AG08396 (cell line): Measurements from ENCODE around the gene ZNF254.
"Not testable (repeated sequence)": the region's sequence is repeated elsewhere in the genome, so short reads cannot be mapped to it uniquely, and the experiment has no call there.

Source experiments
- DNase-seq: peaks from one replicate; pipeline ENCODE4 v3.0.0; 2012; ENCODE audit warnings: low spot score, mixed read lengths

ZNF254 gene

GRCh38 chr19:24072720-24073119 is 14.3 kb upstream of the ZNF254 start:
- DNase-seq, result no peak

GRCh38 chr19:24073807-24074206 is 13.2 kb upstream of the ZNF254 start:
- no peak for DNase-seq

- DNase-seq, result no peak
Measured at GRCh38 chr19:24074720-24075454, 12.1 kb upstream of the ZNF254 start.

GRCh38 chr19:24075530-24075929 is 11.5 kb upstream of the ZNF254 start:
- DNase-seq, result not testable (repeated sequence)

DNA sequence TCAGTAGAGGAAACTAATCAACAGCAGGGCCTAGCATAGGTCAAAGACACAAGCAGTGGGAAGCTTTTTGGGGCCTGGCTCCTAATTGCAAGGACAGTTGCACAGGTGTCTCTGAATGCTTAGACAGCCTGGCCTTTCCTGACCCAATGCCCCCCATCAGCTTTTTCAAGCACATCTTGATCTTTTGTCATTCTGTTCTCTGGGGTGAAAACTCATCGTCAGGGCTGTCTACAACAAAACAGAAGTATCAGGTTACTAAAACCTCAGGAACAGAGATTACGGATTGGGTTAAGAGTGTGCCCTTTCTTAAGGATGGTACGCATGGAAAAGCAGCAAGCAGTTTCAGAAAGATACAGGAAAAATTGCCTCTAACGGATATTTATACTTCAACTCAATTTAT is 8.3 kb upstream of the ZNF254 start:
- DNase-seq, result no peak

- DNase-seq, result no peak
Measured at GRCh38 chr19:24081056-24081455, 5.9 kb upstream of the ZNF254 start.

DNA sequence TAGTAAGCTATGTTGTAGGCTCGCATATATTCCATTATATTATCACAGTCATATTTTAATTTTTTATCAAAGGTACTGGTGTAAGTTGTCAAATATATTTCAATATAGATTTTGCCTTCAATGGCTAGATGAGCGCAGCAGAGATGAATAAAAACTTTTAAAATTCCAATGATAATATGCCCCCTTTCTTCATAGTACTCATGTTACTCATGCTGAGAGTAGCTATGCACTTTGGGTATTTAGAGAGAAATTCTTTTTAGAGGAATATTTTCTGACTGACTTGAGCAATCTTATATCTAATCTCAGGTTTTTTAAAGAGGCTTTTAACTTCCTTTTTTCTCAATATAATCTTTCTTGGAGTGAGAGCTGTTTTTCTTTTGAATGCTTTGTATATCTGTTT is 11.4 kb downstream of the ZNF254 start:
- DNase-seq, result no peak

DNA sequence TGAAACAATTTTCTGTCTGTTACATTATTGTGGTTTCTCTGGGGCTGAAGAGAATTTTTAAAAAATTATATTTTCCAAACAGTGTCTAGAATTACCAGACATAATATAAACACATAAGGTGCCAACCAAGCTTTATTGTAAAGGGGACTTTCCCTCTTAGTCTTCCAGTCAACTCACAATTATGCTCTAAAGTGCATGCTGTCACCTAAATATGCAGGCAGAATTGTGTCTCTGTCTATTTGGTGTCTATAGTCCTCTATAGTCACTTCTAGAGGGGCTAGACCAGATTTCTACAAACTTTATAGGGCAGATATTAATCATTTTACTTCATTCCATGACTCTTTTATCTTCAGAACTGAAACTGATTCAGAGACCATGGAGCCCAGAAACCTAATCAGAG is 12.8 kb downstream of the ZNF254 start:
- DNase-seq, result no peak

GRCh38 chr19:24100597-24100996 is 13.6 kb downstream of the ZNF254 start:
- not testable (repeated sequence) for DNase-seq

GRCh38 chr19:24101459-24102115 is 14.6 kb downstream of the ZNF254 start:
- no peak for DNase-seq

- no peak for DNase-seq
Measured at GRCh38 chr19:24127601-24128000, 40.6 kb downstream of the ZNF254 start.

DNA sequence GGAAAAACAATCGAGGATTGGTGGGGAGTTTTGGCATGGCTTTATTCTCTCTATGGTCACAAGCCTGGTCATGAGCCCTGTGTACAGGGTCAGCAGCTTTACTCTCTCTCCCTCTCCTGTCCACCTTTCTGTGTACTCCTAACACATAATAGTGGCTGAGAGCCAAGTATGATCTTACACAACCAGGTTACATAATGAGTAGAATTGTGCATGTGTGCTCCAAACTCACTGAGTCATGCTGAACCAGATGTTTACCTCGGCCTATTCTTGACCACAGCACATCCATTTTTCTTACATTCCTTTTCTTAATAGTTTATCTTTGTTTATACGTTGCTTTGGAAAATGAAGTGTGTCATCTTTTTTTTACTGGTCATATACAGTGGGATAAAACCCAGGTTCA is 53.1 kb downstream of the ZNF254 start:
- peak; percentile 7 for DNase-seq

DNA sequence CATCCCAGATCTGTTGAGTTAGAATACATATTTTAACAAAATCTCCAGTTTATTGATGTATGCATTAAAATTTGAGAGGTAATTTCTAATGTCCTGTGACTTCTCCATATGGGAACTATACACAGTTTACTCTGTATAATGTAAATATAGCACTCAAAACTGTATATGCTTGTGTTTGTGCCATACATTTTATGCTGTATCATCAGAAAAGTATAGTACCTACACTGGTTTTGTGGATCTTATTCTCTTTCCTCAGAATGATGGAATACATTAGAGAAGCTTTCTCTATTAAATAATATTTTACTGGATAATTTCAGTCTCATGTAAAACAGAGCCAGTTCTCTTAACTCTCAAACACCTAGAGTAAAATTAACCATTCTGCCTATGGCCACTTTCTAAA is 53.6 kb downstream of the ZNF254 start:
- no peak for DNase-seq

GRCh38 chr19:24141612-24142011 is 54.6 kb downstream of the ZNF254 start:
- DNase-seq, result no peak

GRCh38 chr19:24142771-24143170 is 55.8 kb downstream of the ZNF254 start:
- no peak for DNase-seq

- no peak for DNase-seq
Measured at GRCh38 chr19:24159707-24160106, 72.7 kb downstream of the ZNF254 start.

- peak; percentile 8 for DNase-seq
Measured at GRCh38 chr19:24166055-24166454, 79.1 kb downstream of the ZNF254 start.

DNA sequence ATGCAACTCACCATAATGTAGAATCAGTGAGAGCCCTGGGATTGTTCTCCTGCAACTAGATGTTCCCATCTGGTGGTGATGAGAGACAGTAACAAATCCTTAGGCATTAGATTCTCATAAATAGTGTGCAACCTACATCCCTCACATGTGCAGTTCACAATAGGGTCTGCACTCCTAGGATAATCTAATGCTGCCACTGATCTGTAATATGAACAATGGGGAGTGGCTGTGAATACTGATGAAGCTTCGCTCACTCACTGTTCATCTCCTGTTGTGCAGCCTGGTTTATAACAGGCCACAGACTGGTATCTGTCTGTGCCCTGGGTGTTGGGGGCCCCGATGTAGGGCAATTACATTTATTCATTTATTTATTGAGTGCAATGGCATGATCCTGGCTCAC is 86.9 kb downstream of the ZNF254 start:
- DNase-seq, result no peak

GRCh38 chr19:24177686-24178085 is 90.7 kb downstream of the ZNF254 start:
- DNase-seq, result no peak

DNA sequence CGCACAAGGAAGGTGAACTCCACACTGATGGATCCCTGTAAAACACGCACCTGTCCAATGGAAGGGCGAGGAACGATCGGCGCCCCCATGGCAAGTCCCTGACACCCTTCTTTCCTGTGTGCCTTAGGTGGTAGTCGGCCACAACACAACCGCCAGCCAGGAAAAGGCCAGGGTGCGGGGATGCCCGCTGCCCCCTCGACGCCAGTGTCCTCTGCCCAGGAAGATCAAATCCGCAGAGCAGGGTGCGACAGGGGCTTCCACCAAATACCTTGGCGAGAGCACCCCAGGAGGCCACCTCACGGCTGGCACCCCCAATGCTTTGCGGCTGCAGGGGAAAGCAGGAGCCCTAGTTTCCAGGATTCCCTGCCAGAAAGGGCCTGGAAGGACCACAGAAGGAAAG is 91.2 kb downstream of the ZNF254 start:
- no peak for DNase-seq
